GM21381 (cell line): ENCODE measurements around the gene CRCP.

ENCODE experiments used
- ATAC-seq: cut with Tn5 transposase; IDR thresholded peaks from one replicate; pipeline ENCODE4 v1.9.1; 2021; ENCODE audit warnings: mild to moderate bottlenecking, moderate library complexity; ENCODE audit not compliant: unreplicated experiment

Gene CRCP

GRCh38 chr7:66186991-66187390 is 72.3 kb downstream of the CRCP start:
- ATAC-seq = no peak

GRCh38 chr7:66187905-66188304 is 73.3 kb downstream of the CRCP start:
- ATAC-seq = no peak

- ATAC-seq = no peak
Observed at GRCh38 chr7:66188645-66189044, 74.0 kb downstream of the CRCP start.

- ATAC-seq = no peak
Observed at GRCh38 chr7:66189695-66190503, 75.3 kb downstream of the CRCP start.

GRCh38 chr7:66190504-66190857 is 75.8 kb downstream of the CRCP start:
- ATAC-seq = no peak

- ATAC-seq = no peak
Observed at GRCh38 chr7:66193146-66193725, 78.6 kb downstream of the CRCP start.

- ATAC-seq = no peak
Observed at GRCh38 chr7:66198469-66198868, 83.8 kb downstream of the CRCP start.

- ATAC-seq = no peak
Observed at GRCh38 chr7:66198956-66199355, 84.3 kb downstream of the CRCP start.

- no peak for ATAC-seq
Observed at GRCh38 chr7:66202441-66202840, 87.8 kb downstream of the CRCP start.
